Cardiac fibroblast (primary cell): Measurements from ENCODE around the gene NAT14.

Source experiments
- DNase-seq, 2 donors: peaks; one replicate each; pipeline versions ENCODE4 v3.0.0 to v3.0.0-alpha.2; 2010; ENCODE audit warnings: low read depth in 2 of 2
- H3K4me3 ChIP-seq, 2 donors: replicated peaks in 1 of 2; 1 replicate in 1 of 2; 2 replicates in 1 of 2; pipeline ENCODE4 v1.5.1; 2011; ENCODE audit warnings: low read depth in 2 of 2, low read length in 2 of 2, mild to moderate bottlenecking in 2 of 2, moderate library complexity in 1 of 2
- TF ChIP-seq, protein P1 (sequence below): IDR thresholded peaks from one replicate; pipeline ENCODE4 v1.5.1; 2011; ENCODE audit warnings: low read depth, mild to moderate bottlenecking, low read length, inconsistent platforms

Gene NAT14

GRCh38 chr19:55487924-55488687 lies 3.1 kb downstream of the NAT14 start, which contains the start of gene SSC5D:
Gene SSC5D (plus strand): TSS chr19:55488436. CDS start chr19:55488590, 154 bp downstream.
- DNase-seq, result peak; percentile 51 to 72
- H3K4me3 ChIP-seq, result peak within 1 kb of the TSS; percentile 15 to 43
- TF ChIP-seq, protein P1, sequence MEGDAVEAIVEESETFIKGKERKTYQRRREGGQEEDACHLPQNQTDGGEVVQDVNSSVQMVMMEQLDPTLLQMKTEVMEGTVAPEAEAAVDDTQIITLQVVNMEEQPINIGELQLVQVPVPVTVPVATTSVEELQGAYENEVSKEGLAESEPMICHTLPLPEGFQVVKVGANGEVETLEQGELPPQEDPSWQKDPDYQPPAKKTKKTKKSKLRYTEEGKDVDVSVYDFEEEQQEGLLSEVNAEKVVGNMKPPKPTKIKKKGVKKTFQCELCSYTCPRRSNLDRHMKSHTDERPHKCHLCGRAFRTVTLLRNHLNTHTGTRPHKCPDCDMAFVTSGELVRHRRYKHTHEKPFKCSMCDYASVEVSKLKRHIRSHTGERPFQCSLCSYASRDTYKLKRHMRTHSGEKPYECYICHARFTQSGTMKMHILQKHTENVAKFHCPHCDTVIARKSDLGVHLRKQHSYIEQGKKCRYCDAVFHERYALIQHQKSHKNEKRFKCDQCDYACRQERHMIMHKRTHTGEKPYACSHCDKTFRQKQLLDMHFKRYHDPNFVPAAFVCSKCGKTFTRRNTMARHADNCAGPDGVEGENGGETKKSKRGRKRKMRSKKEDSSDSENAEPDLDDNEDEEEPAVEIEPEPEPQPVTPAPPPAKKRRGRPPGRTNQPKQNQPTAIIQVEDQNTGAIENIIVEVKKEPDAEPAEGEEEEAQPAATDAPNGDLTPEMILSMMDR, result no peak

GRCh38 chr19:55488986-55489710 lies 4.2 kb downstream of the NAT14 start:
- peak overlapping the region in 1 of 2 donors; percentile 43 for H3K4me3 ChIP-seq
- DNase-seq, result no peak
- TF ChIP-seq, protein P1, result no peak

DNA sequence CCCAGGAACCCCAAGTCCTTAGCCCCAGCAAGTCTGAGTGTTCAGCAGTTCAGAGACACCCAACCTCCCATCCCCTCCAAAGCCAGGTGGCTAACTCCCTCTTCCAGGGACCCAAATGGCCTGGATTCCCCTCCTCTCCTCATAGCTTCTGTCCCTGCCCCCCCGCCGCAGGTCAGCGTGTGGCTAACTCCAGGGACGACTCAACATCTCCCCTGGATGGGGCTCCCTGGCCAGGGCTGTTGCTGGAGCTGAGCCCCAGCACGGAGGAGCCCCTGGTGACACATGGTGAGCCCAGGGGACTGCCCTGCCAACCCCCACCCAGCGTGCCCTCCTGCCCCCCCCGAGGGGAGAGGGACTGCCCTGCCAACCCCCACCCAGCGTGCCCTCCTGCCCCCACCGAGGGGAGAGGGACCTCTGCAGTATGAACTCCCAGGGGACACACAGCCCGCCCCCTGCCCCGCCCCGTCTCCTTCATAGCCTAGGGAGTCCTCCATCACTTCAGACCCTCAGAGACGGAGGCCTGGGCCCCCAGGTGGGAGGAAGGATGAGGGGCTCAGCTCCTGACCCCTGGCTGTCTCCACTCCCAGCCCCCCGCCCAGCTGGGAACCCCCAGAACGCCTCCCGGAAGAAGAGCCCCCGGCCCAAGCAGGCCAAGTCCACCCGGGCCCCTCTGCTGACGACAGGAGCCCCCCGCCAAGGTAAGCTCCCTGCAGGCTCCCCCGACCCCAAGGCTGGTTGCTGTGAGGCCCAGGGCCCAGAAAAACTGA lies 4.9 kb downstream of the NAT14 start:
- H3K4me3 ChIP-seq, result no peak overlapping the region
- DNase-seq, result no peak
- TF ChIP-seq, protein P1, result no peak

GRCh38 chr19:55490478-55491432 lies 5.8 kb downstream of the NAT14 start:
- TF ChIP-seq, protein P1, result no peak
- DNase-seq, result peak in 1 of 2 donors; percentile 36
- H3K4me3 ChIP-seq, result no peak overlapping the region

DNA sequence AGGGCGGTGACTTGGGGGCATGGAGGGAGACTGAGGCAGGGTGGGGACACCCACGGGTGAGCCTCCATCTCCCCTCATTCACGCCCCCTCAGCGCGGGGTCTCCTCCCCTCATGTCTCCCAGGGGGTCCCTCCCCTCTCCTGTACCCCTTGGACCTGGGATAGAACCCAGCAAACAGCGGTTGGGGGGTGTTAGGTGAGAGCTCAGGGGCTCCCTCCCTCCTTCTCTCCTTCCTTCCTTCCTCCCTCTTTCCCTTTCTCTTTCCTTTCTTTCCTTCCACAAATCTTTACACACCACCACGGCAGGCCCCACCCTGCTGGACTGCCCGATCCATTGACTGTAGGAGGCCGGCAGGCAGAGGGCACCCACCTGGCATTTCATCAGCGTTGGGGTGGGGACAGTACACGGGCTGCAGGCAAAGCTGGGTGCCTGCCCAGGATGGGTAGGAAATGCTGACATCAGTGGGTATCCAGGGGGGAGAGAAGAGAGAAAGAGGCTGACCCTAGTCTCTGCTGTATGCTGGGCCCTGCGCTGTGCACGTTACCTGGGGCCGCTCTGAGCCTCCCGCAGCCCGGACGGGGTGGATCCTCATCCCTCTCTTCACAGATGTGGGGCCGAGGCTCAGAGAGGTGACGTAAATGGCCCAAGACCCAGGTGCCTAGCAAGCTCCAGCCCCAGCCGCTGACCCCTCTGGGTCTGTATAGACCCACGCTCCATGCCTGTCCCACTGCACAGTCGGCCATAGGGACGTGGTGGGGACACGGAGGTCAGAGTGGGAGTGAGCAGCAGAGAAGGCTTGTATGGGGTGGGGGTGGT lies 6.8 kb downstream of the NAT14 start:
- DNase-seq, result no peak
- TF ChIP-seq, protein P1, result no peak
- H3K4me3 ChIP-seq, result no peak overlapping the region
